ENCODE results near the gene SDC4. TPM values are rescaled to one million over a fixed set of nuclear protein-coding genes. Genes with fewer than 3 reads are reported as not detected.

Gene SDC4
- total RNA-seq, 1 experiment from 2014 or later: 12.7 TPM

Other genes starting within 250 kb of the SDC4 start
- gene KCNS1, start 247.3 kb downstream of the SDC4 start, total RNA-seq (2014; rRNA removed; shearing (Covaris generic)): not detected in 2 replicates
- not detected in 2 replicates for gene WFDC5, start 233.2 kb downstream of the SDC4 start, total RNA-seq (2014; rRNA removed; shearing (Covaris generic))
- gene WFDC12, start 224.0 kb downstream of the SDC4 start, total RNA-seq (2014; rRNA removed; shearing (Covaris generic)): not detected in 2 replicates
- not detected in 2 replicates for gene PI3, start 173.5 kb downstream of the SDC4 start, total RNA-seq (2014; rRNA removed; shearing (Covaris generic))
- not detected in 2 replicates for gene SEMG1, start 141.4 kb downstream of the SDC4 start, total RNA-seq (2014; rRNA removed; shearing (Covaris generic))
- not detected in 2 replicates for gene SEMG2, start 127.1 kb downstream of the SDC4 start, total RNA-seq (2014; rRNA removed; shearing (Covaris generic))
- gene SLPI, start 93.9 kb downstream of the SDC4 start, total RNA-seq (2014; rRNA removed; shearing (Covaris generic)): 38.4 and 43.0 TPM in 2 replicates
- gene RBPJL, start 41.6 kb downstream of the SDC4 start, total RNA-seq (2014; rRNA removed; shearing (Covaris generic)): not detected in 2 replicates
- gene MATN4, start 40.1 kb downstream of the SDC4 start, total RNA-seq (2014; rRNA removed; shearing (Covaris generic)): not detected in 2 replicates
- gene SYS1, start 14.7 kb upstream of the SDC4 start, total RNA-seq (2014; rRNA removed; shearing (Covaris generic)): 36.4 and 38.0 TPM in 2 replicates
- gene TP53TG5, start 29.9 kb upstream of the SDC4 start, total RNA-seq (2014; rRNA removed; shearing (Covaris generic)): not detected in 2 replicates
- gene DBNDD2, start 59.9 kb upstream of the SDC4 start, total RNA-seq (2014; rRNA removed; shearing (Covaris generic)): 16.6 and 17.4 TPM in 2 replicates
- 145 and 150 TPM in 2 replicates for gene PIGT, start 67.7 kb upstream of the SDC4 start, total RNA-seq (2014; rRNA removed; shearing (Covaris generic))
- not detected in 2 replicates for gene WFDC2, start 121.3 kb upstream of the SDC4 start, total RNA-seq (2014; rRNA removed; shearing (Covaris generic))
- not detected in 2 replicates for gene SPINT3, start 167.2 kb upstream of the SDC4 start, total RNA-seq (2014; rRNA removed; shearing (Covaris generic))
- gene WFDC6, start 191.1 kb upstream of the SDC4 start, total RNA-seq (2014; rRNA removed; shearing (Covaris generic)): 0.22 TPM in 1 of 2 replicates, not detected in the other
- not detected in 2 replicates for gene EPPIN, start 199.0 kb upstream of the SDC4 start, total RNA-seq (2014; rRNA removed; shearing (Covaris generic))
- gene WFDC8, start 230.9 kb upstream of the SDC4 start, total RNA-seq (2014; rRNA removed; shearing (Covaris generic)): not detected in 2 replicates

All from NCI-H460 (cell line).